SKM-1 treated with dmso at 0.1 percent for 144 hours (cell line): ENCODE results near the gene NAT10.

ENCODE experiments used
- DNase-seq: peaks from one replicate; lab custom pipeline; 2025; ENCODE audit not compliant: unreplicated experiment; lab: John Stamatoyannopoulos, UW

Gene NAT10

GRCh38 chr11:34185926-34186841 is 80.8 kb downstream of the NAT10 start:
- no peak for DNase-seq

GRCh38 chr11:34188181-34188580 is 82.8 kb downstream of the NAT10 start:
- no peak for DNase-seq

GRCh38 chr11:34189191-34189590 is 83.8 kb downstream of the NAT10 start:
- DNase-seq: no peak

GRCh38 chr11:34190192-34191139 is 85.0 kb downstream of the NAT10 start:
- DNase-seq: no peak

- DNase-seq: no peak
These were observed 86.1 kb downstream of the NAT10 start for GRCh38 chr11:34191578-34191977.

GRCh38 chr11:34192481-34193401 is 87.3 kb downstream of the NAT10 start:
- DNase-seq: no peak

GRCh38 chr11:34194576-34195335 is 89.3 kb downstream of the NAT10 start:
- DNase-seq: no peak
